GM23248 (cell line): ENCODE results near the gene NLK. TPM values are rescaled to one million over a fixed set of nuclear protein-coding genes. Genes with fewer than 3 reads are reported as not detected.

ENCODE experiments used
- DNase-seq: peaks from one replicate; pipeline ENCODE4 v3.0.0-alpha.2; 2015
- H2AFZ ChIP-seq: fragments of 200-600 bp; sonication (generic); 2 replicates; pipeline ENCODE4 v1.6.1; 2016; ENCODE audit warnings: antibody characterized with exemption
- H3F3A ChIP-seq: fragments of 200-600 bp; sonication (generic); 2 replicates; pipeline ENCODE4 v1.6.1; 2016; ENCODE audit warnings: mild to moderate bottlenecking, antibody characterized with exemption, mixed run types; ENCODE audit not compliant: insufficient read depth
- H3K27ac ChIP-seq: fragments of 200-600 bp; sonication (generic); 2 replicates; pipeline ENCODE4 v1.5.1; 2016; ENCODE audit warnings: mild to moderate bottlenecking
- H3K27me3 ChIP-seq: fragments of 200-600 bp; sonication (generic); replicated peaks from 2 replicates; pipeline ENCODE4 v1.6.1; 2016; ENCODE audit warnings: mild to moderate bottlenecking; ENCODE audit not compliant: insufficient read depth
- H3K36me3 ChIP-seq: fragments of 200-600 bp; sonication (generic); 2 replicates; pipeline ENCODE4 v1.6.1; 2016; ENCODE audit warnings: low read depth, mild to moderate bottlenecking
- H3K4me1 ChIP-seq: fragments of 200-600 bp; sonication (generic); 2 replicates; pipeline ENCODE4 v1.6.1; 2016; ENCODE audit warnings: mild to moderate bottlenecking; ENCODE audit not compliant: insufficient read depth
- H3K4me2 ChIP-seq: fragments of 200-600 bp; sonication (generic); one replicate; pipeline ENCODE4 v1.6.1; 2016; ENCODE audit warnings: mild to moderate bottlenecking; ENCODE audit not compliant: unreplicated experiment
- H3K4me3 ChIP-seq: fragments of 200-600 bp; sonication (generic); 2 replicates; pipeline ENCODE4 v1.5.1; 2016; ENCODE audit warnings: mild to moderate bottlenecking
- H3K79me2 ChIP-seq: fragments of 200-600 bp; sonication (generic); 2 replicates; pipeline ENCODE4 v1.6.1; 2016; ENCODE audit warnings: mild to moderate bottlenecking; ENCODE audit not compliant: insufficient read depth
- H3K9ac ChIP-seq: fragments of 200-600 bp; sonication (generic); 2 replicates; pipeline ENCODE4 v1.6.1; 2016; ENCODE audit warnings: mild to moderate bottlenecking
- H3K9me2 ChIP-seq: fragments of 200-600 bp; sonication (generic); 2 replicates; pipeline ENCODE4 v1.6.1; 2016; ENCODE audit warnings: mixed run types, mild to moderate bottlenecking, moderate library complexity; ENCODE audit not compliant: insufficient read depth
- H3K9me3 ChIP-seq: fragments of 200-600 bp; sonication (generic); one replicate; pipeline ENCODE4 v1.6.1; 2017; ENCODE audit warnings: low read depth
- H4K20me1 ChIP-seq: fragments of 200-600 bp; sonication (generic); 2 replicates; pipeline ENCODE4 v1.6.0; 2016; ENCODE audit not compliant: insufficient read depth
- EZH2 ChIP-seq: fragments of 200-600 bp; sonication (generic); IDR thresholded peaks from 2 replicates; pipeline ENCODE4 v1.6.1; 2018; ENCODE audit warnings: antibody characterized with exemption, mild to moderate bottlenecking; ENCODE audit not compliant: insufficient read depth, poor library complexity, severe bottlenecking
- EZH2phosphoT487 ChIP-seq: fragments of 200-600 bp; sonication (generic); IDR thresholded peaks from 2 replicates; pipeline ENCODE4 v1.6.1; 2018; ENCODE audit warnings: antibody characterized with exemption, moderate library complexity, mild to moderate bottlenecking, low read depth; ENCODE audit not compliant: insufficient read depth
- WGBS, 2 experiments: methylation state at CpG; one replicate each; pipeline ENCODE4 v1.1.6; 2015 to 2017; ENCODE audit warnings: low lambda C conversion rate in 2 of 2, low coverage in 1 of 2; ENCODE audit errors: missing lambda C conversion rate in 2 of 2; 5-methylcytosine and 5-hydroxymethylcytosine counted together
- in situ Hi-C: fragments of 300-500 bp; cut with MboI; formaldehyde crosslinking; loops from 2 replicates; pipeline ENCODE4 v1.15.0; 2020
- polyA plus RNA-seq: library from polyadenylated mRNA; unstranded; fragments of >200 nt; fragmentation: Nextera tagmentation; extraction: Ambion mirVana; gene quantifications from 2 replicates; pipeline ENCODE4 v1.2.1, GENCODE V29; 2016
- total RNA-seq: library from RNA; depleted of rRNA; stranded (reverse); fragments of >200 nt; shearing (Covaris generic); gene quantifications from 2 replicates; pipeline ENCODE4 v1.2.3, GENCODE V29; 2014

Gene NLK
- total and polyA plus RNA-seq, 2 experiments from 2014 or later, result 3.8 to 17.6 TPM

- Histone ChIP-seq H3K79me2 (peaks cover 95% of the 10 kb centered on the region), H3K36me3 (no peaks in the 10 kb centered on the region; the same call in 1 of the 2 replicates), H2AFZ (no peak overlapping the region), H4K20me1 (0 out of 2 replicates have a peak, but pooled peaks cover 8% of the 10 kb centered on the region), H3K27me3 (no peaks in the 10 kb centered on the region), H3K27ac (no peak overlapping the region), H3K4me2 (peak overlapping the region; percentile 79), H3F3A (peaks cover 29% of the 10 kb centered on the region), H3K9me3 (no peaks in the 10 kb centered on the region), H3K9ac (no peak overlapping the region), H3K4me1 (peaks cover 40% of the 10 kb centered on the region), H3K4me3 (no peak overlapping the region), H3K9me2 (no peaks in the 10 kb centered on the region)
- no peak for DNase-seq
- TF ChIP-seq EZH2phosphoT487 (no peak), EZH2 (no peak)
- in situ Hi-C loops, result no loop called here
- 84 to 85% methylated on average over 3 of the region's 3 CpGs for WGBS, 2 experiments
Observed at GRCh38 chr17:28046034-28046825, 3.8 kb downstream of the NLK start.

- H3K27ac ChIP-seq, result no peak overlapping the region
- no peaks in the 10 kb centered on the region; the same call in 1 of the 2 replicates for H3K36me3 ChIP-seq
- TF ChIP-seq EZH2phosphoT487 (no peak), EZH2 (no peak)
- peaks cover 29% of the 10 kb centered on the region for H3F3A ChIP-seq
- no peaks in the 10 kb centered on the region for H3K27me3 ChIP-seq
- no peaks in the 10 kb centered on the region for H3K9me2 ChIP-seq
- H3K4me2 ChIP-seq, result peak overlapping the region; percentile 3
- H4K20me1 ChIP-seq, result 0 out of 2 replicates have a peak, but pooled peaks cover 8% of the 10 kb centered on the region
- no peak overlapping the region for H3K4me3 ChIP-seq
- peaks cover 100% of the 10 kb centered on the region for H3K79me2 ChIP-seq
- in situ Hi-C loops, result no loop called here
- 41 to 54% methylated on average over 4 of the region's 4 CpGs for WGBS, 2 experiments
- H3K9ac ChIP-seq, result peak overlapping the region; percentile 17; the same call in 1 of the 2 replicates
- peaks cover 44% of the 10 kb centered on the region for H3K4me1 ChIP-seq
- no peak for DNase-seq
- H2AFZ ChIP-seq, result 0 out of 2 replicates have a peak overlapping the region, but pooled peaks have one; percentile 12
- no peaks in the 10 kb centered on the region for H3K9me3 ChIP-seq
Observed at GRCh38 chr17:28047806-28048205, 5.3 kb downstream of the NLK start.

GRCh38 chr17:28049071-28049470 is 6.6 kb downstream of the NLK start:
- no peak overlapping the region for H3K27ac ChIP-seq
- H3K9me3 ChIP-seq, result no peaks in the 10 kb centered on the region
- 0 out of 2 replicates have a peak, but pooled peaks cover 4% of the 10 kb centered on the region for H4K20me1 ChIP-seq
- WGBS, 2 experiments, result 70 to 81% methylated on average over 1 of the region's 1 CpG
- H3K9me2 ChIP-seq, result no peaks in the 10 kb centered on the region
- no peaks in the 10 kb centered on the region; the same call in 1 of the 2 replicates for H3K36me3 ChIP-seq
- H3K9ac ChIP-seq, result no peak overlapping the region
- no peak for TF ChIP-seq EZH2
- no peak for TF ChIP-seq EZH2phosphoT487
- H3K79me2 ChIP-seq, result peaks cover 100% of the 10 kb centered on the region
- no peak overlapping the region for H3K4me3 ChIP-seq
- in situ Hi-C loops, result no loop called here
- H3K4me2 ChIP-seq, result no peak overlapping the region
- H3F3A ChIP-seq, result peaks cover 24% of the 10 kb centered on the region
- peaks cover 42% of the 10 kb centered on the region for H3K4me1 ChIP-seq
- no peaks in the 10 kb centered on the region for H3K27me3 ChIP-seq
- H2AFZ ChIP-seq, result no peak overlapping the region
- DNase-seq, result no peak

- H3K36me3 ChIP-seq, result no peaks in the 10 kb centered on the region
- no peaks in the 10 kb centered on the region for H3K9me3 ChIP-seq
- no peak overlapping the region for H3K27ac ChIP-seq
- H3K4me3 ChIP-seq, result no peak overlapping the region
- no peak overlapping the region for H3K9ac ChIP-seq
- no peak overlapping the region for H2AFZ ChIP-seq
- peak; percentile 26 for DNase-seq
- H3K27me3 ChIP-seq, result no peaks in the 10 kb centered on the region
- 0 out of 2 replicates have a peak, but pooled peaks cover 4% of the 10 kb centered on the region for H4K20me1 ChIP-seq
- no peak overlapping the region for H3K4me2 ChIP-seq
- H3K4me1 ChIP-seq, result peaks cover 34% of the 10 kb centered on the region
- H3K9me2 ChIP-seq, result no peaks in the 10 kb centered on the region
- peaks cover 100% of the 10 kb centered on the region for H3K79me2 ChIP-seq
- 97 to 98% methylated on average over 3 of the region's 3 CpGs for WGBS, 2 experiments
- no peak for TF ChIP-seq EZH2phosphoT487
- TF ChIP-seq EZH2, result no peak
- in situ Hi-C loops, result no loop called here
- peaks cover 14% of the 10 kb centered on the region for H3F3A ChIP-seq
Observed at GRCh38 chr17:28053044-28053670, 10.7 kb downstream of the NLK start.
